Measurements from ENCODE around the gene MAPKAP1. TPM values are rescaled to one million over a fixed set of nuclear protein-coding genes. Genes with fewer than 3 reads are reported as not detected.
A peak's percentile ranks its signal among the peaks of the same experiment; 100 is the strongest.

The MAPKAP1 gene
- total and polyA plus RNA-seq, 8 donors: 49.5 to 89.5 (median 56.2) TPM

- TF ChIP-seq, protein P1, sequence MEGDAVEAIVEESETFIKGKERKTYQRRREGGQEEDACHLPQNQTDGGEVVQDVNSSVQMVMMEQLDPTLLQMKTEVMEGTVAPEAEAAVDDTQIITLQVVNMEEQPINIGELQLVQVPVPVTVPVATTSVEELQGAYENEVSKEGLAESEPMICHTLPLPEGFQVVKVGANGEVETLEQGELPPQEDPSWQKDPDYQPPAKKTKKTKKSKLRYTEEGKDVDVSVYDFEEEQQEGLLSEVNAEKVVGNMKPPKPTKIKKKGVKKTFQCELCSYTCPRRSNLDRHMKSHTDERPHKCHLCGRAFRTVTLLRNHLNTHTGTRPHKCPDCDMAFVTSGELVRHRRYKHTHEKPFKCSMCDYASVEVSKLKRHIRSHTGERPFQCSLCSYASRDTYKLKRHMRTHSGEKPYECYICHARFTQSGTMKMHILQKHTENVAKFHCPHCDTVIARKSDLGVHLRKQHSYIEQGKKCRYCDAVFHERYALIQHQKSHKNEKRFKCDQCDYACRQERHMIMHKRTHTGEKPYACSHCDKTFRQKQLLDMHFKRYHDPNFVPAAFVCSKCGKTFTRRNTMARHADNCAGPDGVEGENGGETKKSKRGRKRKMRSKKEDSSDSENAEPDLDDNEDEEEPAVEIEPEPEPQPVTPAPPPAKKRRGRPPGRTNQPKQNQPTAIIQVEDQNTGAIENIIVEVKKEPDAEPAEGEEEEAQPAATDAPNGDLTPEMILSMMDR (IDR thresholded peaks at IDR 0.05): no peak
- Histone ChIP-seq H3K36me3 (peaks cover 0 to 15% of the 10 kb centered on the region in 2 donors), H3K4me3 (no peak overlapping the region), H3K27me3 (no peaks in the 10 kb centered on the region), H3K4me1 (peaks cover 4 to 17% of the 10 kb centered on the region in 2 donors), H3K9me3 (no peaks in the 10 kb centered on the region), H3K27ac (no peak overlapping the region)
- no peak for DNase-seq
- intact Hi-C loops (cut with DNase I): no loop called here
- peak; percentile 65 for ATAC-seq
Measured at GRCh38 chr9:125468646-125469045, 238.4 kb downstream of the MAPKAP1 start.

DNA sequence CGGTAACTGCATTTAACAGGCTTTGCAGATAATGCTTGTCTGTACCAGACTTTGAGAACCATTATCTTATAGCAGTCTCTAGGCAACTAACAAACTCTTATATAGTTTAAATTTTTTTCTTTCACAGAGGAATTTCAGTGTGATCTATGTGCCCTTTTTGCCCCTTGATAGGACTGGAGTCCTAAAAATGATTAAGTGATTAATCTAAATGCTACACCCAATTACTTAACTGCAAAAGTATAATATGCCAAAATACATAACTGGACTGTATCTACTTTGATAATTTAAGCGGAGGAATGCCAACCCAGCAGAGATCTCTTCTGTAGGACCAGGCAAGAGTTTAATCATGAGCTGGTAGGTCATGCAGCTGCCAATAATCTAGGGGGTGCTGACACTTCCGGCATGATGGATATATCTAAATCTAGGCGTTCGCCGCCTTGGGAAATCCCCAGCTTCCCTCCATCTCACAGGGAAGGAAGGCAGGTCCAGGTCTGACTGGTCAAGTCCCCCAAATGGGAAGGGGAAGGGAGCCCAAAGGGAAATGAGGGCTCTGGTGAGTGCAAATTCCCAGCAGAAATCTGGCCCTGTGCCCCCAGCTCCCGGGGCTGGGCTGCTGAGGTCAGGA, 239.8 kb downstream of the MAPKAP1 start:
- H3K9me3 ChIP-seq: no peaks in the 10 kb centered on the region
- H3K4me3 ChIP-seq: no peak overlapping the region
- H3K36me3 ChIP-seq: peaks cover 0 to 15% of the 10 kb centered on the region in 2 donors
- DNase-seq (no peak), ATAC-seq (no peak)
- peaks cover 5 to 11% of the 10 kb centered on the region in 2 donors for H3K4me1 ChIP-seq
- H3K27me3 ChIP-seq: no peaks in the 10 kb centered on the region
- no peak overlapping the region for H3K27ac ChIP-seq
- intact Hi-C loops (cut with DNase I): no loop called here
- TF ChIP-seq, protein P1 (IDR thresholded peaks at IDR 0.05): no peak

DNA sequence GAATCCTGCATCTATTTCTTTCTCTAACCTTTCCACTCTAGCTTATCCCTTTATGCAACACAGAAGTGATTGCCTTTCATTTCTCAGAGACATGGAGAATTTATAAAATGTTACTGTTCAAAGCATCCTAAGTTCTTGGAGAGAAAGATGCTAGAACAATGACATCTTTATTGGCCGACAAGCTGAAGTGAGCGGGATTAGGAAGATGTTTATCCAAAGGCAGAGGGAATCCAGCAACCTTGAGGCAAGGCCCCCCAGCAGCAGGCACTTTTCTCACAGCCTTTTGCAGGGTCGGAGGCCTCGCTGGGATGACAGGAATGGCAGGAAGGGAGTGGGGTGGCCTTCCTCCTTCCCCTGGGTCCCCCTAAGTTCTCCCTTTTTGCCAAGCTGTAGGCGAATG, 240.6 kb downstream of the MAPKAP1 start:
- Histone ChIP-seq H3K27ac (no peak overlapping the region), H3K27me3 (no peaks in the 10 kb centered on the region), H3K9me3 (no peaks in the 10 kb centered on the region), H3K4me3 (no peak overlapping the region), H3K4me1 (peaks cover 6 to 8% of the 10 kb centered on the region in 2 donors), H3K36me3 (peaks cover 0 to 15% of the 10 kb centered on the region in 2 donors)
- ATAC-seq: no peak
- TF ChIP-seq, protein P1 (IDR thresholded peaks at IDR 0.05): no peak
- intact Hi-C loops (cut with DNase I): no loop called here
- no peak for DNase-seq

DNA sequence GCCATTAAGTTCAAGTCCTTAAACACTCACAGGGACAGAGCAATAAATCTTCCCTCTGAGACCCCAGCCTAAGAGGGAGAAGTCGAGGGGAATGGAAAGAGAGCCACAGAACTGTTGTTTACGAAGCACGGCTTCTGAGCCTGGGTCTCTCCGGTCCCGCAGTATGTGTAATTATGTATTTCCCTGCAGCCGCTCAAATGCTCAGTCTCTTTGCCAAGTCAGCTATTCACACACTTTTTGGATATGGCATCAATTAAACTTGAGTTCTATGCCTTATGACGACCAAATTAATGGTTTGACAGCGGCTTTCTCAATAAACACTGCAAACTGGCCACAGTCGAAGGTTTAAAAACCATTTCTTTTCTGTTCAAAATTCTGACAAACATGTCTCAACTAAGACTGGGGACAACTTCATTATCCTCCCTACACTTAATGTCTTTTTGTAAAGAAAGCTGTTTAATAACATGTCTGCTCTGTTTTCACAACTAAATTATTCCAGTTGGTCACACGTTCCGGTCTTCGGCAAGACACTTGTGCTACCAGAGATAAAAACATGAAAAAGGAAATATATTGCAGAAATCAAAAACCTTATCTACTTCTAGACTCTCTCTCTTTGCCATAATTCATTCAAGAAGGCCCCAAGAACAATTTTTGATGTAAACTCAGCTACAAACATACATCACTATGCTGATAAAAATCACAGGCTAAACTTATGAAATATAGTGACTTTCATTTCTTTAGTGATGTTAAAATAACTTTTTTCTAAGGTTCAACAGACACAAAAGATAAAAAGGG, 242.2 kb downstream of the MAPKAP1 start:
- Histone ChIP-seq H3K36me3 (peaks cover 0 to 9% of the 10 kb centered on the region in 2 donors), H3K4me1 (peaks cover 6 to 11% of the 10 kb centered on the region in 2 donors), H3K9me3 (no peaks in the 10 kb centered on the region), H3K27ac (peak overlapping the region in 1 of 2 donors; percentile 3), H3K27me3 (no peaks in the 10 kb centered on the region), H3K4me3 (no peak overlapping the region)
- intact Hi-C loops (cut with DNase I): no loop called here
- DNase-seq (peak in 1 of 4 donors; percentile 38), ATAC-seq (no peak)
- TF ChIP-seq, protein P1 (IDR thresholded peaks at IDR 0.05): no peak

DNA sequence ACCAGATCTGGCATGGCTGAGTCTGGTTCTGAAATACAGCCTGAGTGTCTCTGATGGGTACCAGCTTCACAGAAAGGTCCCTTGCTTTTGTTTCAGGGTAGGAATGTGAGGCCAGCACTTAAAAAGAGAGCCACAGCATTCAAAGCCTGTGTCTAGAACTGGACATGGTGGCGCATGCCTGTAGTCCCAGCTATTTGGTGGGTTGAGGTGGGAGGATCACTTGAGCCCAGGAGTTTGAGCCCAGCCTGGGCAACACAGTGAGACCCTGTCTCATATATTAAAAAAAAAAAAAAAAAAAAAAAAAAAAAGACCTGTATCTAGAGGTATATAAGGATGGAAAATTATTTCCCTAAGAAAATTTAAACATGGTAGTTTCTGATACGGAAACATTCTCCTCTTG, 243.1 kb downstream of the MAPKAP1 start:
- H3K27ac ChIP-seq: no peak overlapping the region
- H3K27me3 ChIP-seq: no peaks in the 10 kb centered on the region
- intact Hi-C loops (cut with DNase I): no loop called here
- H3K4me1 ChIP-seq: peaks cover 6 to 9% of the 10 kb centered on the region in 2 donors
- no peak for DNase-seq
- no peak overlapping the region for H3K4me3 ChIP-seq
- peaks cover 0 to 9% of the 10 kb centered on the region in 2 donors for H3K36me3 ChIP-seq
- TF ChIP-seq, protein P1 (IDR thresholded peaks at IDR 0.05): no peak
- ATAC-seq: no peak
- H3K9me3 ChIP-seq: no peaks in the 10 kb centered on the region
